Right hindlimb (tissue), 1 donor: ENCODE data around the gene PITPNM1.

Experiments
- DNase-seq: peaks from one replicate; pipeline ENCODE4 v3.0.0-alpha.2; 2018

Gene PITPNM1

GRCh38 chr11:67502328-67502979, 2.7 kb downstream of the PITPNM1 start:
- DNase-seq, result no peak

GRCh38 chr11:67501854-67502253, 3.3 kb downstream of the PITPNM1 start:
- no peak for DNase-seq

GRCh38 chr11:67500831-67501715, 4.1 kb downstream of the PITPNM1 start:
- no peak for DNase-seq

GRCh38 chr11:67500484-67500821, 4.7 kb downstream of the PITPNM1 start:
- no peak for DNase-seq

GRCh38 chr11:67499808-67500483, 5.2 kb downstream of the PITPNM1 start:
- DNase-seq, result no peak

- DNase-seq, result no peak
Observed at GRCh38 chr11:67498544-67498972, 6.6 kb downstream of the PITPNM1 start.

- DNase-seq, result no peak
Observed at GRCh38 chr11:67497656-67498291, 7.4 kb downstream of the PITPNM1 start.

GRCh38 chr11:67496113-67496512, 9.1 kb downstream of the PITPNM1 start:
- DNase-seq, result no peak

GRCh38 chr11:67495234-67496005, 9.7 kb downstream of the PITPNM1 start:
- DNase-seq, result no peak

GRCh38 chr11:67494371-67495233, 10.6 kb downstream of the PITPNM1 start:
- DNase-seq, result no peak

- no peak for DNase-seq
Observed at GRCh38 chr11:67493548-67494370, 11.4 kb downstream of the PITPNM1 start.

GRCh38 chr11:67492801-67493547, 12.2 kb downstream of the PITPNM1 start:
- DNase-seq, result no peak

- DNase-seq, result no peak
Observed at GRCh38 chr11:67492069-67492727, 13.0 kb downstream of the PITPNM1 start.

- DNase-seq, result no peak
Observed at GRCh38 chr11:67491276-67492068, 13.7 kb downstream of the PITPNM1 start.

- no peak for DNase-seq
Observed at GRCh38 chr11:67490727-67491065, 14.5 kb downstream of the PITPNM1 start.

GRCh38 chr11:67489885-67490726, 15.1 kb downstream of the PITPNM1 start:
- DNase-seq, result no peak

- DNase-seq, result no peak
Observed at GRCh38 chr11:67489203-67489884, 15.8 kb downstream of the PITPNM1 start.
